GM23248 (cell line): ENCODE data around the gene GUCA2A.

ENCODE experiments used
- EZH2 ChIP-seq: fragments of 200-600 bp; sonication (generic); IDR thresholded peaks from 2 replicates; pipeline ENCODE4 v1.6.1; 2018; ENCODE audit warnings: antibody characterized with exemption, mild to moderate bottlenecking; ENCODE audit not compliant: insufficient read depth, poor library complexity, severe bottlenecking
- EZH2phosphoT487 ChIP-seq: fragments of 200-600 bp; sonication (generic); IDR thresholded peaks from 2 replicates; pipeline ENCODE4 v1.6.1; 2018; ENCODE audit warnings: antibody characterized with exemption, moderate library complexity, mild to moderate bottlenecking, low read depth; ENCODE audit not compliant: insufficient read depth

GRCh38 chr1:42165511-42166210 is 1.1 kb upstream of the GUCA2A start:
- TF ChIP-seq EZH2 (no peak), EZH2phosphoT487 (no peak)
